C4-2B (cell line): Measurements from ENCODE around the gene STAMBPL1.

Source experiments
- CTCF ChIP-seq: fragments of 450-650 bp; conservative IDR thresholded peaks from 2 replicates; pipeline ENCODE4 v1.5.1; 2017; ENCODE audit warnings: mild to moderate bottlenecking
- ZFX ChIP-seq: fragments of 450-650 bp; IDR thresholded peaks from 2 replicates; pipeline ENCODE4 v1.6.1; 2017

DNA sequence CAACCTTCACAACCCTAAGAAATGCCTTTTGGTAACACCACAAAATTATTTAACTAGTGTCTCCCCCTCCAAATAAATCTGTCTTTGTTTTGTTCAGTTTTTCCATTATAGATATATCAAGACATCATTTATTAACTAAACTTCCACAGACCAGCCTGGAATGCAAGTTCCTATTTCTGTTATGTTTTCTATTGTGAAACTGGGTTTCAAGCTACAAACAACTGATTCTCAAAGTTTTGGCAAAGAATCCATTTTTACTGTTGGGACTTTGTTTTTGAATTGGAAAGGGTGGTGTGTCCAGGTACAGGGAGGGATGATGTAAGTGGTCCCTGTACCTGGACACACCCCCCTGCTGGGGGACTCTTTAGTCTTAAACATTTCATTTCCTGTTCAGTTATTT, 36.2 kb downstream of the STAMBPL1 start:
- TF ChIP-seq CTCF = no peak
- TF ChIP-seq ZFX = no peak
